Endometrial microvascular endothelial cells (primary cell): ENCODE data around the gene MLANA. TPM values are rescaled to one million over a fixed set of nuclear protein-coding genes. Genes with fewer than 3 reads are reported as not detected.

Source experiments
- in situ Hi-C: cut with HindIII; loops from 2 replicates; pipeline ENCODE4 v1.10.0; 2017; ENCODE audit warnings: low sequenced_read_pairs, low pct_unique_long_range_greater_than_20kb; ENCODE audit errors: inconsistent ontology term
- total RNA-seq: library from RNA; depleted of rRNA; stranded (reverse); fragments of >200 nt; gene quantifications from one replicate; pipeline ENCODE4 v1.2.3, GENCODE V29; 2015; ENCODE audit errors: inconsistent ontology term

Gene MLANA
- total RNA-seq, 1 donor from 2014 or later, result not detected

GRCh38 chr9:5945112-5945511 lies 54.4 kb downstream of the MLANA start:
- in situ Hi-C loops, result no loop called here

- in situ Hi-C loops, result no loop called here
Measured at GRCh38 chr9:5947912-5948311, 57.2 kb downstream of the MLANA start.

GRCh38 chr9:5949103-5949699 lies 58.5 kb downstream of the MLANA start:
- in situ Hi-C loops, result no loop called here

GRCh38 chr9:5950261-5950660 lies 59.6 kb downstream of the MLANA start:
- in situ Hi-C loops, result no loop called here

GRCh38 chr9:5951686-5952211 lies 61.1 kb downstream of the MLANA start:
- in situ Hi-C loops, result no loop called here

GRCh38 chr9:5953743-5954707 lies 63.3 kb downstream of the MLANA start:
- in situ Hi-C loops, result no loop called here

GRCh38 chr9:5957166-5957565 lies 66.5 kb downstream of the MLANA start:
- in situ Hi-C loops, result no loop called here

- in situ Hi-C loops, result no loop called here
Measured at GRCh38 chr9:5958273-5958672, 67.6 kb downstream of the MLANA start.

Other genes starting within 250 kb of the MLANA start
- 36.7 TPM for gene ERMP1, start 57.8 kb upstream of the MLANA start, total RNA-seq
- 41.9 TPM for gene RANBP6, start 124.7 kb downstream of the MLANA start, total RNA-seq